Activated naive CD8-positive, alpha-beta T cell treated with anti-CD3 and anti-CD28 coated beads for 36 hours (primary cell): Measurements from ENCODE around the gene NACC1. TPM values are rescaled to one million over a fixed set of nuclear protein-coding genes. Genes with fewer than 3 reads are reported as not detected.

Source experiments
- DNase-seq: peaks from one replicate; pipeline ENCODE4 v3.0.0; 2021
- H3K27ac Mint-ChIP-seq: one replicate; pipeline ENCODE4 v1.8.0; 2022; ENCODE audit warnings: mild to moderate bottlenecking, moderate library complexity, mixed read lengths
- H3K27me3 Mint-ChIP-seq: one replicate; pipeline ENCODE4 v1.8.0; 2022; ENCODE audit warnings: mild to moderate bottlenecking, mixed read lengths
- H3K36me3 Mint-ChIP-seq: one replicate; pipeline ENCODE4 v1.8.0; 2021; ENCODE audit warnings: mild to moderate bottlenecking, mixed read lengths
- H3K4me1 Mint-ChIP-seq: one replicate; pipeline ENCODE4 v1.8.0; 2021; ENCODE audit warnings: mixed read lengths
- H3K4me3 Mint-ChIP-seq: one replicate; pipeline ENCODE4 v1.8.0; 2022; ENCODE audit warnings: mild to moderate bottlenecking, moderate library complexity, mixed read lengths
- H3K9me3 Mint-ChIP-seq: one replicate; pipeline ENCODE4 v1.8.0; 2022; ENCODE audit warnings: mixed read lengths
- total RNA-seq, 2 experiments: library from RNA; stranded (reverse); gene quantifications; one replicate each; pipeline ENCODE4 v1.2.3, GENCODE V29; 2021

The NACC1 gene
- total RNA-seq, 2 experiments from 2014 or later = 81.2 to 83.8 TPM

GRCh38 chr19:13082192-13083007 lies 35.7 kb upstream of the NACC1 start:
- DNase-seq = no peak

GRCh38 chr19:13083008-13083404 lies 35.1 kb upstream of the NACC1 start:
- H3K27ac Mint-ChIP-seq = no peak overlapping the region
- no peaks in the 10 kb centered on the region for H3K36me3 Mint-ChIP-seq

More at GRCh38 chr19:13082192-13083007, 35.7 kb upstream of the NACC1 start:
- Mint-ChIP-seq H3K27ac (no peak overlapping the region), H3K4me3 (no peak overlapping the region), H3K36me3 (no peaks in the 10 kb centered on the region), H3K27me3 (no peaks in the 10 kb centered on the region), H3K9me3 (no peaks in the 10 kb centered on the region), H3K4me1 (peaks cover 3% of the 10 kb centered on the region)

GRCh38 chr19:13083627-13084026 lies 34.4 kb upstream of the NACC1 start:
- Mint-ChIP-seq H3K27me3 (no peaks in the 10 kb centered on the region), H3K9me3 (no peaks in the 10 kb centered on the region), H3K27ac (no peak overlapping the region), H3K36me3 (no peaks in the 10 kb centered on the region), H3K4me1 (peaks cover 3% of the 10 kb centered on the region), H3K4me3 (no peak overlapping the region)
- no peak for DNase-seq

More at GRCh38 chr19:13083008-13083404, 35.1 kb upstream of the NACC1 start:
- H3K4me1 Mint-ChIP-seq = peaks cover 3% of the 10 kb centered on the region
- no peak for DNase-seq
- no peaks in the 10 kb centered on the region for H3K27me3 Mint-ChIP-seq
- no peaks in the 10 kb centered on the region for H3K9me3 Mint-ChIP-seq
- no peak overlapping the region for H3K4me3 Mint-ChIP-seq

- no peaks in the 10 kb centered on the region for H3K27me3 Mint-ChIP-seq
- H3K4me1 Mint-ChIP-seq = no peaks in the 10 kb centered on the region
- no peak for DNase-seq
- H3K36me3 Mint-ChIP-seq = no peaks in the 10 kb centered on the region
- H3K27ac Mint-ChIP-seq = no peak overlapping the region
- no peaks in the 10 kb centered on the region for H3K9me3 Mint-ChIP-seq
- no peak overlapping the region for H3K4me3 Mint-ChIP-seq
Measured at GRCh38 chr19:13085666-13086065, 32.4 kb upstream of the NACC1 start.

GRCh38 chr19:13086341-13086740 lies 31.7 kb upstream of the NACC1 start:
- Mint-ChIP-seq H3K9me3 (no peaks in the 10 kb centered on the region), H3K36me3 (no peaks in the 10 kb centered on the region), H3K4me1 (no peaks in the 10 kb centered on the region), H3K27ac (no peak overlapping the region), H3K27me3 (no peaks in the 10 kb centered on the region), H3K4me3 (no peak overlapping the region)
- no peak for DNase-seq

- no peaks in the 10 kb centered on the region for H3K36me3 Mint-ChIP-seq
- no peaks in the 10 kb centered on the region for H3K9me3 Mint-ChIP-seq
- H3K4me1 Mint-ChIP-seq = no peaks in the 10 kb centered on the region
- H3K27ac Mint-ChIP-seq = no peak overlapping the region
- no peaks in the 10 kb centered on the region for H3K27me3 Mint-ChIP-seq
- no peak overlapping the region for H3K4me3 Mint-ChIP-seq
- no peak for DNase-seq
Measured at GRCh38 chr19:13087295-13087694, 30.8 kb upstream of the NACC1 start.

- no peaks in the 10 kb centered on the region for H3K36me3 Mint-ChIP-seq
- H3K27me3 Mint-ChIP-seq = no peaks in the 10 kb centered on the region
- no peaks in the 10 kb centered on the region for H3K9me3 Mint-ChIP-seq
- no peak for DNase-seq
- no peak overlapping the region for H3K4me3 Mint-ChIP-seq
- no peak overlapping the region for H3K27ac Mint-ChIP-seq
- no peaks in the 10 kb centered on the region for H3K4me1 Mint-ChIP-seq
Measured at GRCh38 chr19:13087795-13088537, 30.1 kb upstream of the NACC1 start.

GRCh38 chr19:13089139-13089856 lies 28.8 kb upstream of the NACC1 start:
- peaks cover 2% of the 10 kb centered on the region for H3K4me1 Mint-ChIP-seq
- H3K27me3 Mint-ChIP-seq = peaks cover 3% of the 10 kb centered on the region
- peak; percentile 40 for DNase-seq
- H3K4me3 Mint-ChIP-seq = no peak overlapping the region
- H3K36me3 Mint-ChIP-seq = no peaks in the 10 kb centered on the region
- H3K27ac Mint-ChIP-seq = no peak overlapping the region
- no peaks in the 10 kb centered on the region for H3K9me3 Mint-ChIP-seq

- no peak for DNase-seq
- Mint-ChIP-seq H3K36me3 (no peaks in the 10 kb centered on the region), H3K4me3 (no peak overlapping the region), H3K9me3 (no peaks in the 10 kb centered on the region), H3K4me1 (peaks cover 4% of the 10 kb centered on the region), H3K27ac (no peak overlapping the region), H3K27me3 (peaks cover 9% of the 10 kb centered on the region)
Measured at GRCh38 chr19:13089857-13090507, 28.1 kb upstream of the NACC1 start.

GRCh38 chr19:13090511-13091231 lies 27.4 kb upstream of the NACC1 start:
- no peaks in the 10 kb centered on the region for H3K36me3 Mint-ChIP-seq
- no peaks in the 10 kb centered on the region for H3K9me3 Mint-ChIP-seq
- no peak for DNase-seq
- H3K4me1 Mint-ChIP-seq = peaks cover 7% of the 10 kb centered on the region
- H3K27me3 Mint-ChIP-seq = peaks cover 13% of the 10 kb centered on the region
- H3K4me3 Mint-ChIP-seq = no peak overlapping the region
- no peak overlapping the region for H3K27ac Mint-ChIP-seq

GRCh38 chr19:13091400-13092157 lies 26.5 kb upstream of the NACC1 start:
- Mint-ChIP-seq H3K36me3 (no peaks in the 10 kb centered on the region), H3K9me3 (no peaks in the 10 kb centered on the region), H3K4me1 (peaks cover 13% of the 10 kb centered on the region), H3K4me3 (no peak overlapping the region), H3K27me3 (peaks cover 22% of the 10 kb centered on the region), H3K27ac (no peak overlapping the region)
- DNase-seq = no peak

GRCh38 chr19:13092158-13092543 lies 25.9 kb upstream of the NACC1 start:
- Mint-ChIP-seq H3K4me3 (no peak overlapping the region), H3K9me3 (no peaks in the 10 kb centered on the region), H3K27me3 (peaks cover 28% of the 10 kb centered on the region), H3K27ac (no peak overlapping the region), H3K4me1 (peaks cover 17% of the 10 kb centered on the region), H3K36me3 (no peaks in the 10 kb centered on the region)
- no peak for DNase-seq

- Mint-ChIP-seq H3K9me3 (no peaks in the 10 kb centered on the region), H3K4me1 (peaks cover 17% of the 10 kb centered on the region), H3K36me3 (no peaks in the 10 kb centered on the region), H3K27ac (no peak overlapping the region), H3K27me3 (peaks cover 32% of the 10 kb centered on the region), H3K4me3 (no peak overlapping the region)
- DNase-seq = no peak
Measured at GRCh38 chr19:13092606-13093235, 25.3 kb upstream of the NACC1 start.
